HPDE6-E6E7 (cell line): ENCODE measurements around the gene SERTAD3.
"Not testable (repeated sequence)": the region's sequence is repeated elsewhere in the genome, so short reads cannot be mapped to it uniquely, and the experiment has no call there.

ENCODE experiments used
- DNase-seq: peaks from one replicate; pipeline ENCODE4 v3.0.0; 2011; ENCODE audit warnings: missing footprints; ENCODE audit errors: extremely low spot score

SERTAD3 gene

GRCh38 chr19:40444000-40444824 is at the start of gene SERTAD3:
Gene SERTAD3 (minus strand): TSS chr19:40444335. CDS start chr19:40442080, 2,255 bp downstream.
- peak; percentile 89 for DNase-seq

GRCh38 chr19:40493778-40494177 is 49.6 kb upstream of the SERTAD3 start:
- no peak for DNase-seq

- DNase-seq = no peak
Measured at GRCh38 chr19:40492274-40492673, 48.1 kb upstream of the SERTAD3 start.

- DNase-seq = no peak
Measured at GRCh38 chr19:40489882-40490230, 45.7 kb upstream of the SERTAD3 start.

GRCh38 chr19:40486017-40486416 is 41.9 kb upstream of the SERTAD3 start:
- DNase-seq = no peak

GRCh38 chr19:40475878-40476644 is 31.9 kb upstream of the SERTAD3 start:
- DNase-seq = not testable (repeated sequence)

- DNase-seq = no peak
Measured at GRCh38 chr19:40474737-40475136, 30.6 kb upstream of the SERTAD3 start.

GRCh38 chr19:40472516-40472915 is 28.4 kb upstream of the SERTAD3 start:
- DNase-seq = no peak

GRCh38 chr19:40471111-40471510 is 27.0 kb upstream of the SERTAD3 start:
- no peak for DNase-seq

- DNase-seq = no peak
Measured at GRCh38 chr19:40469011-40469410, 24.9 kb upstream of the SERTAD3 start.

GRCh38 chr19:40466985-40467734 is 23.0 kb upstream of the SERTAD3 start, which contains the start of gene SPTBN4:
Gene SPTBN4 (plus strand): TSS chr19:40467001. CDS start chr19:40472622, 5,621 bp downstream.
- DNase-seq = no peak

GRCh38 chr19:40466219-40466984 is 22.3 kb upstream of the SERTAD3 start:
- no peak for DNase-seq

GRCh38 chr19:40465557-40466218 is 21.6 kb upstream of the SERTAD3 start, which contains the start of gene BLVRB:
Gene BLVRB (minus strand): TSS chr19:40465745. CDS start chr19:40465688, 57 bp downstream.
- peak; percentile 90 for DNase-seq

- no peak for DNase-seq
Measured at GRCh38 chr19:40465025-40465556, 21.0 kb upstream of the SERTAD3 start.

GRCh38 chr19:40464059-40465024 is 20.2 kb upstream of the SERTAD3 start:
- peak; percentile 84 for DNase-seq

- DNase-seq = not testable (repeated sequence)
Measured at GRCh38 chr19:40463587-40464037, 19.5 kb upstream of the SERTAD3 start.

GRCh38 chr19:40461669-40462221 is 17.6 kb upstream of the SERTAD3 start:
- DNase-seq = no peak

GRCh38 chr19:40460185-40460584 is 16.1 kb upstream of the SERTAD3 start:
- no peak for DNase-seq

- no peak for DNase-seq
Measured at GRCh38 chr19:40458597-40458974, 14.5 kb upstream of the SERTAD3 start.
